Dermis microvascular lymphatic vessel endothelial cell (primary cell): ENCODE measurements around the gene ALPK3. TPM values are rescaled to one million over a fixed set of nuclear protein-coding genes. Genes with fewer than 3 reads are reported as not detected.

ENCODE experiments used
- DNase-seq, 2 donors: peaks; one replicate each; pipeline versions ENCODE4 v3.0.0 to v3.0.0-alpha.2; 2010; ENCODE audit warnings: low read depth in 2 of 2
- total RNA-seq: library from RNA; depleted of rRNA; stranded (reverse); fragments of >200 nt; gene quantifications from 2 replicates; pipeline ENCODE4 v1.2.1, GENCODE V29; 2014

ALPK3 gene
- total RNA-seq, 1 donor from 2014 or later: 19.5 TPM

- no peak for DNase-seq
Measured at GRCh38 chr15:84915606-84915958, 98.4 kb downstream of the ALPK3 start.

DNA sequence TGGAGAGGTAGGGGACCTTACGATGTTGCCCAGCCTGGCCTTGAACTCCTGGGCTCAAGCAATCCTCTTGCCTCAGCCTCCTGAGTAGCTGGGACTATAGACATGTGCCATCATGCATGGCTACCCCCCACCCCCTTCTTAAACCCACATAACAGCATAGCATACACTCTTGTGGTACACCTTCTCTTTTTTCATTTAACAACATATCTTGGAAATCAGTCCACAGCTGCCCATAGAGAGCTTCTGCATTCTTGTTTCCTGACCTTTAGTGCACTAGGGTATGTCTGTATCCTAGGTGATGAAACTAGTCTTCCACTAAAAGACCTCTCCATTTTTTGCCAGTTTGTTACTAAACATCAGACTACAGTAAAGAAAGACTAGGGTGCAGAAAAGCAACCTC lies 100.3 kb downstream of the ALPK3 start:
- no peak for DNase-seq

- no peak for DNase-seq
Measured at GRCh38 chr15:84919106-84919667, 102.0 kb downstream of the ALPK3 start.

DNA sequence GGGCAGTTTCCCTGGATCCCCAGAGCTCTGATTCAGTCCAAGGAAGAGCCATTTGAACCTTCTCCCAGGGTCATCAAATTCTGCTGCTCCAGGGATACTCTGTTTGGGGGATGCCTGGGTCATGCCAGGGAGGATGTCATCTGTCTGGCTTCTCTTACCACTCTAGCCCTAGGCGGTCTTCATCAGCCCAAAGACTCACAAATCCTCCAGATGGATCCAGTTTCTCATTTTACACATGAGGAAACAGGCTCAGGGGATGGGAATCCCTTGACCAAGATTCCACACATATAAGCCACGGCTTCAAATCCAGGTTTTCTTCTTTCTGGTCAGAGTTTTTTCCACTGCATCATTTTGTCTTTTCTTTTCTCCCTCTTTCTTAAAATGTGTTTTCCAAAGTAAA lies 104.0 kb downstream of the ALPK3 start:
- no peak for DNase-seq

DNA sequence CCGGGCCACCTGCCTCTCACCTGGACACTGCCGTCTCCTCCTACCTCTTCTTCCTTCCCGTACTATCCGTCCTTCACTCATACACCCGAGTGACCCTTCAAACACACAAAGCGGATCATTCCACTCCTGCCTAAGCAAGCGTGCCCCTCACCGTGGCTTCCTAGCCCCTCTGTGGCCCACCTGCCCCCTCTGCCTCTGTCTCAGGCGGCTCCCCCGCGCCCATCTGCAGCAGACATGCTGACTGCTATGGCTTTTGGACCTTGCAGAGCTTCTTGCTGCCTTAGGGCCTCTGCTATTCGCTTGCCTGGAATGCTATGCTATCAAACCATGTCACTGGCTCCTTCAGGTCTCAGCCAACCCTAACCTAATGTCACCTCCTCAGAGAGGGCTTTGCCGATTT lies 105.4 kb downstream of the ALPK3 start:
- no peak for DNase-seq

Other genes with a start within 250 kb of the ALPK3 start
- 13.0 and 15.7 TPM in 2 replicates for gene ZSCAN2, start 216.3 kb upstream of the ALPK3 start, total RNA-seq
- 16.2 and 17.5 TPM in 2 replicates for gene WDR73, start 163.1 kb upstream of the ALPK3 start, total RNA-seq
- 6.0 and 7.6 TPM in 2 replicates for gene NMB, start 159.2 kb upstream of the ALPK3 start, total RNA-seq
- 202 and 227 TPM in 2 replicates for gene SEC11A, start 101.2 kb upstream of the ALPK3 start, total RNA-seq
- gene ZNF592, start 68.8 kb upstream of the ALPK3 start, total RNA-seq: 2.7 and 6.4 TPM in 2 replicates
- under 0.01 TPM in 1 of 2 replicates, not detected in the other for gene SLC28A1, start 67.3 kb downstream of the ALPK3 start, total RNA-seq
- 50.2 and 78.3 TPM in 2 replicates for gene PDE8A, start 164.5 kb downstream of the ALPK3 start, total RNA-seq